Thyroid gland (tissue), 4 donors: ENCODE measurements around the gene INKA2.

Source experiments
- POLR2A ChIP-seq, 2 donors: fragments of 450-650 bp; IDR thresholded peaks; one replicate each; pipeline ENCODE4 v1.6.1; 2017; ENCODE audit warnings: antibody characterized with exemption in 2 of 2, mild to moderate bottlenecking in 2 of 2, moderate library complexity in 1 of 2
- TF ChIP-seq, protein P1 (sequence below), 6 experiments: fragments of 200-600 bp in 3 of 6; fragments of 450-650 bp in 3 of 6; sonication (generic) in 3 of 6; IDR thresholded peaks; one replicate each; pipeline ENCODE4 v1.5.1; 2016 to 2019; ENCODE audit warnings: antibody characterized with exemption in 6 of 6, mild to moderate bottlenecking in 2 of 6, inconsistent platforms in 1 of 6, moderate library complexity in 1 of 6

GRCh38 chr1:111784273-111784901, 45.2 kb upstream of the INKA2 start:
- TF ChIP-seq, protein P1, sequence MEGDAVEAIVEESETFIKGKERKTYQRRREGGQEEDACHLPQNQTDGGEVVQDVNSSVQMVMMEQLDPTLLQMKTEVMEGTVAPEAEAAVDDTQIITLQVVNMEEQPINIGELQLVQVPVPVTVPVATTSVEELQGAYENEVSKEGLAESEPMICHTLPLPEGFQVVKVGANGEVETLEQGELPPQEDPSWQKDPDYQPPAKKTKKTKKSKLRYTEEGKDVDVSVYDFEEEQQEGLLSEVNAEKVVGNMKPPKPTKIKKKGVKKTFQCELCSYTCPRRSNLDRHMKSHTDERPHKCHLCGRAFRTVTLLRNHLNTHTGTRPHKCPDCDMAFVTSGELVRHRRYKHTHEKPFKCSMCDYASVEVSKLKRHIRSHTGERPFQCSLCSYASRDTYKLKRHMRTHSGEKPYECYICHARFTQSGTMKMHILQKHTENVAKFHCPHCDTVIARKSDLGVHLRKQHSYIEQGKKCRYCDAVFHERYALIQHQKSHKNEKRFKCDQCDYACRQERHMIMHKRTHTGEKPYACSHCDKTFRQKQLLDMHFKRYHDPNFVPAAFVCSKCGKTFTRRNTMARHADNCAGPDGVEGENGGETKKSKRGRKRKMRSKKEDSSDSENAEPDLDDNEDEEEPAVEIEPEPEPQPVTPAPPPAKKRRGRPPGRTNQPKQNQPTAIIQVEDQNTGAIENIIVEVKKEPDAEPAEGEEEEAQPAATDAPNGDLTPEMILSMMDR (IDR thresholded peaks at IDR 0.05), result no peak
- no peak for TF ChIP-seq POLR2A (IDR thresholded peaks at IDR 0.05)
